AG04449 (cell line): ENCODE results near the gene POU2AF1.
A peak's percentile ranks its signal among the peaks of the same experiment; 100 is the strongest.

Source experiments
- CTCF ChIA-PET: fragments of 350-600 bp; formaldehyde crosslinking; extraction: SDS; loops from one replicate; lab custom pipeline; 2021; ENCODE audit warnings: antibody characterized with exemption; lab: Yijun Ruan, JAX
- POLR2A ChIA-PET: fragments of 400-600, 350-600 bp; formaldehyde crosslinking; extraction: SDS; loops from one replicate; lab custom pipeline; 2020; ENCODE audit warnings: antibody characterized with exemption, inconsistent platforms; lab: Yijun Ruan, JAX
- DNase-seq: peaks from one replicate; pipeline ENCODE4 v3.0.0-alpha.2; 2010; ENCODE audit warnings: low read depth, low spot score
- H3K4me3 ChIP-seq: 2 replicates; pipeline ENCODE4 v1.5.1; 2011; ENCODE audit warnings: low read depth, mild to moderate bottlenecking, control low read depth, low read length
- CTCF ChIP-seq: IDR thresholded peaks from one replicate; pipeline ENCODE4 v1.5.1; 2011; ENCODE audit warnings: mild to moderate bottlenecking, moderate library complexity, low read length, control low read depth, inconsistent platforms; ENCODE audit not compliant: insufficient read depth; ENCODE audit errors: missing control alignments

The POU2AF1 gene

GRCh38 chr11:111422494-111423249, 43.6 kb upstream of the POU2AF1 start:
- TF ChIP-seq CTCF: peak; percentile 45
- ChIA-PET POLR2A (no interaction called here), CTCF (interaction anchor here (1.2 to 4.2 kb wide), 4 partner anchors 9 to 140 kb away, joined by 3 to 21 read pairs (median 4); no protein-coding TSS in a partner anchor)
- DNase-seq: no peak
- H3K4me3 ChIP-seq: no peak overlapping the region

- TF ChIP-seq CTCF: no peak
- CTCF ChIA-PET: interaction anchor here (4.2 kb wide), 1 partner anchor 138 kb away, joined by 21 read pairs; no protein-coding TSS in a partner anchor
- H3K4me3 ChIP-seq: no peak overlapping the region
- POLR2A ChIA-PET: no interaction called here
- no peak for DNase-seq
Measured at GRCh38 chr11:111421251-111421650, 42.2 kb upstream of the POU2AF1 start.

GRCh38 chr11:111419641-111420327, 40.7 kb upstream of the POU2AF1 start:
- no peak overlapping the region for H3K4me3 ChIP-seq
- no peak for DNase-seq
- ChIA-PET POLR2A (no interaction called here), CTCF (interaction anchor here (4.2 kb wide), 1 partner anchor 137 kb away, joined by 21 read pairs; no protein-coding TSS in a partner anchor)
- TF ChIP-seq CTCF: no peak

GRCh38 chr11:111419181-111419580, 40.1 kb upstream of the POU2AF1 start:
- CTCF ChIA-PET: interaction anchor here (2.0 kb wide), 1 partner anchor 135 kb away, joined by 6 read pairs; no protein-coding TSS in a partner anchor
- no peak for DNase-seq
- no peak overlapping the region for H3K4me3 ChIP-seq
- POLR2A ChIA-PET: no interaction called here
- TF ChIP-seq CTCF: no peak

GRCh38 chr11:111418436-111418787, 39.3 kb upstream of the POU2AF1 start:
- ChIA-PET CTCF (interaction anchor here (0.7 to 2.5 kb wide), 3 partner anchors 11 to 137 kb away, joined by 3 to 11 read pairs (median 6); no protein-coding TSS in a partner anchor), POLR2A (no interaction called here)
- TF ChIP-seq CTCF: no peak
- DNase-seq: no peak
- H3K4me3 ChIP-seq: no peak overlapping the region

GRCh38 chr11:111417766-111418435, 38.8 kb upstream of the POU2AF1 start:
- no peak overlapping the region for H3K4me3 ChIP-seq
- POLR2A ChIA-PET: no interaction called here
- DNase-seq: no peak
- TF ChIP-seq CTCF: no peak
- CTCF ChIA-PET: interaction anchor here (1.4 to 2.5 kb wide), 3 partner anchors 11 to 134 kb away, joined by 3 to 11 read pairs (median 6); no protein-coding TSS in a partner anchor
